Mononuclear cell (primary cell): Measurements from ENCODE around the gene EFCAB11. TPM values are rescaled to one million over a fixed set of nuclear protein-coding genes. Genes with fewer than 3 reads are reported as not detected.

Experiments
- H3K27me3 ChIP-seq: 2 replicates; pipeline ENCODE4 v1.6.0; 2011; ENCODE audit warnings: low read length, control low read depth; ENCODE audit not compliant: insufficient read depth
- H3K4me1 ChIP-seq: 2 replicates; pipeline ENCODE4 v1.5.1; 2011; ENCODE audit warnings: mild to moderate bottlenecking, low read length, control low read depth; ENCODE audit not compliant: insufficient read depth
- H3K4me3 ChIP-seq: 2 replicates; pipeline ENCODE4 v1.5.1; 2011; ENCODE audit warnings: mild to moderate bottlenecking, low read length, moderate library complexity
- H3K9me3 ChIP-seq: 2 replicates; pipeline ENCODE4 v1.5.1; 2011; ENCODE audit warnings: low read depth, mild to moderate bottlenecking, control low read depth, low read length
- total RNA-seq: library from RNA; depleted of rRNA; stranded (reverse); fragments of >200 nt; gene quantifications from one replicate; pipeline ENCODE4 v1.2.3, GENCODE V29; 2012

EFCAB11 gene
- total RNA-seq, 1 donor: 0.63 TPM

- Histone ChIP-seq H3K4me3 (no peak overlapping the region), H3K27me3 (no peaks in the 10 kb centered on the region), H3K9me3 (no peaks in the 10 kb centered on the region), H3K4me1 (no peaks in the 10 kb centered on the region)
Observed at GRCh38 chr14:89807892-89808291, 146.6 kb downstream of the EFCAB11 start.

- Histone ChIP-seq H3K4me1 (no peaks in the 10 kb centered on the region), H3K27me3 (no peaks in the 10 kb centered on the region), H3K9me3 (no peaks in the 10 kb centered on the region), H3K4me3 (no peak overlapping the region)
Observed at GRCh38 chr14:89807151-89807550, 147.4 kb downstream of the EFCAB11 start.

GRCh38 chr14:89806451-89806850 is 148.1 kb downstream of the EFCAB11 start:
- no peaks in the 10 kb centered on the region for H3K27me3 ChIP-seq
- no peaks in the 10 kb centered on the region for H3K9me3 ChIP-seq
- no peak overlapping the region for H3K4me3 ChIP-seq
- H3K4me1 ChIP-seq: no peaks in the 10 kb centered on the region

- Histone ChIP-seq H3K4me3 (no peak overlapping the region), H3K27me3 (no peaks in the 10 kb centered on the region), H3K9me3 (no peaks in the 10 kb centered on the region)
Observed at GRCh38 chr14:89805501-89805900, 149.0 kb downstream of the EFCAB11 start.

GRCh38 chr14:89803542-89803941 is 151.0 kb downstream of the EFCAB11 start:
- Histone ChIP-seq H3K9me3 (no peaks in the 10 kb centered on the region), H3K4me1 (no peaks in the 10 kb centered on the region)

More at GRCh38 chr14:89805501-89805900, 149.0 kb downstream of the EFCAB11 start:
- no peaks in the 10 kb centered on the region for H3K4me1 ChIP-seq

GRCh38 chr14:89801136-89801535 is 153.4 kb downstream of the EFCAB11 start:
- Histone ChIP-seq H3K4me1 (no peaks in the 10 kb centered on the region), H3K27me3 (no peaks in the 10 kb centered on the region), H3K9me3 (no peaks in the 10 kb centered on the region), H3K4me3 (no peak overlapping the region)

More at GRCh38 chr14:89803542-89803941, 151.0 kb downstream of the EFCAB11 start:
- no peaks in the 10 kb centered on the region for H3K27me3 ChIP-seq
- no peak overlapping the region for H3K4me3 ChIP-seq

- Histone ChIP-seq H3K4me1 (no peaks in the 10 kb centered on the region), H3K9me3 (no peaks in the 10 kb centered on the region), H3K27me3 (no peaks in the 10 kb centered on the region), H3K4me3 (no peak overlapping the region)
Observed at GRCh38 chr14:89798212-89798773, 156.2 kb downstream of the EFCAB11 start.

GRCh38 chr14:89797148-89797547 is 157.4 kb downstream of the EFCAB11 start:
- H3K9me3 ChIP-seq: no peaks in the 10 kb centered on the region
- H3K27me3 ChIP-seq: no peaks in the 10 kb centered on the region
- H3K4me1 ChIP-seq: no peaks in the 10 kb centered on the region
- H3K4me3 ChIP-seq: no peak overlapping the region

GRCh38 chr14:89794096-89794495 is 160.4 kb downstream of the EFCAB11 start:
- Histone ChIP-seq H3K4me1 (no peaks in the 10 kb centered on the region), H3K4me3 (no peak overlapping the region), H3K9me3 (no peaks in the 10 kb centered on the region), H3K27me3 (no peaks in the 10 kb centered on the region)

- Histone ChIP-seq H3K4me3 (no peak overlapping the region), H3K9me3 (no peaks in the 10 kb centered on the region), H3K4me1 (no peaks in the 10 kb centered on the region), H3K27me3 (no peaks in the 10 kb centered on the region)
Observed at GRCh38 chr14:89793367-89793716, 161.2 kb downstream of the EFCAB11 start.

- Histone ChIP-seq H3K4me3 (no peak overlapping the region), H3K9me3 (no peaks in the 10 kb centered on the region), H3K27me3 (no peaks in the 10 kb centered on the region), H3K4me1 (no peaks in the 10 kb centered on the region)
Observed at GRCh38 chr14:89792489-89793366, 161.8 kb downstream of the EFCAB11 start.

GRCh38 chr14:89787525-89787924 is 167.0 kb downstream of the EFCAB11 start:
- H3K27me3 ChIP-seq: no peaks in the 10 kb centered on the region
- H3K4me3 ChIP-seq: no peak overlapping the region
- H3K4me1 ChIP-seq: no peaks in the 10 kb centered on the region
- H3K9me3 ChIP-seq: no peaks in the 10 kb centered on the region

- no peaks in the 10 kb centered on the region for H3K9me3 ChIP-seq
Observed at GRCh38 chr14:89781046-89781445, 173.5 kb downstream of the EFCAB11 start.

GRCh38 chr14:89779707-89780106 is 174.8 kb downstream of the EFCAB11 start:
- no peak overlapping the region for H3K4me3 ChIP-seq
- H3K9me3 ChIP-seq: no peaks in the 10 kb centered on the region
- H3K27me3 ChIP-seq: no peaks in the 10 kb centered on the region
- peaks cover 13% of the 10 kb centered on the region for H3K4me1 ChIP-seq

More at GRCh38 chr14:89781046-89781445, 173.5 kb downstream of the EFCAB11 start:
- no peaks in the 10 kb centered on the region for H3K27me3 ChIP-seq
- H3K4me1 ChIP-seq: no peaks in the 10 kb centered on the region
- no peak overlapping the region for H3K4me3 ChIP-seq

- peaks cover 35% of the 10 kb centered on the region for H3K4me1 ChIP-seq
- no peaks in the 10 kb centered on the region for H3K27me3 ChIP-seq
- H3K9me3 ChIP-seq: no peaks in the 10 kb centered on the region
- no peak overlapping the region for H3K4me3 ChIP-seq
Observed at GRCh38 chr14:89775946-89776345, 178.6 kb downstream of the EFCAB11 start.

GRCh38 chr14:89775151-89775550 is 179.4 kb downstream of the EFCAB11 start:
- Histone ChIP-seq H3K27me3 (no peaks in the 10 kb centered on the region), H3K4me3 (no peak overlapping the region), H3K9me3 (no peaks in the 10 kb centered on the region), H3K4me1 (peaks cover 35% of the 10 kb centered on the region)
